HCT116 (cell line): ENCODE results near the gene MS4A15. TPM values are rescaled to one million over a fixed set of nuclear protein-coding genes. Genes with fewer than 3 reads are reported as not detected.

ENCODE experiments used
- ATAC-seq: fragments of 200-7000 bp; cut with Tn5 transposase; 2 replicates; pipeline ENCODE4 v1.9.1; 2020; ENCODE audit warnings: mild to moderate bottlenecking, moderate library complexity
- BruUV-seq: library from RNA; stranded (reverse); fragments of 400-500 nt; replicated peaks from 2 replicates; lab custom pipeline; 2021; lab: Mats Ljungman, UMichigan
- CTCF ChIA-PET: fragments of 300-600 bp; sonication (Branson Sonifier 250); formaldehyde crosslinking; loops from one replicate; lab custom pipeline; 2021; ENCODE audit warnings: antibody characterized with exemption; lab: Charles Lee
- POLR2A ChIA-PET: fragments of 300-600, 350-600 bp; sonication (Branson Sonifier 250); formaldehyde crosslinking; loops from one replicate; lab custom pipeline; 2021; ENCODE audit warnings: antibody characterized with exemption; lab: Charles Lee
- RAD21 ChIA-PET, 2 experiments: fragments of 300-600 bp; sonication (Branson Sonifier 250); formaldehyde crosslinking; loops; one replicate each; lab custom pipeline; 2023; ENCODE audit warnings: low total read pairs in 2 of 2; ENCODE audit not compliant: uncharacterized antibody in 2 of 2, unreplicated experiment in 2 of 2, low non-redundant PET in 1 of 2; lab: Charles Lee
- DNase-seq: peaks from one replicate; pipeline ENCODE4 v3.0.0-alpha.2; 2010; ENCODE audit warnings: low read depth, low spot score
- H2AFZ ChIP-seq: fragments of 200-600 bp; shearing (Covaris generic), sonication (generic); 2 replicates; pipeline ENCODE4 v1.6.1; 2017; ENCODE audit warnings: low read depth, mixed run types, mixed read lengths, antibody characterized with exemption, low read length; ENCODE audit not compliant: poor library complexity, severe bottlenecking
- H3K27ac ChIP-seq: 2 replicates; pipeline ENCODE4 v1.5.1; 2012; ENCODE audit warnings: low read depth, low read length
- H3K27me3 ChIP-seq: fragments of 200-600 bp; sonication (generic); 2 replicates; pipeline ENCODE4 v1.6.1; 2016; ENCODE audit warnings: mixed run types, low read length, mixed read lengths; ENCODE audit not compliant: insufficient read depth
- H3K36me3 ChIP-seq, 2 experiments: fragments of 200-500 bp in 1 of 2; fragments of 200-600 bp in 1 of 2; sonication (Bioruptor generic) in 1 of 2; sonication (generic) in 1 of 2; 2 replicates each; pipeline versions ENCODE4 v1.5.1 to v1.6.1; 2014 to 2016; ENCODE audit warnings: low read length in 2 of 2, inconsistent platforms in 1 of 2, mixed read lengths in 1 of 2, mixed run types in 1 of 2; ENCODE audit not compliant: insufficient read depth in 2 of 2, control insufficient read depth in 1 of 2
- H3K4me1 ChIP-seq, 2 experiments: fragments of 200-600 bp in 1 of 2; sonication (generic) in 1 of 2; 2 replicates each; pipeline versions ENCODE4 v1.5.1 to v1.6.1; 2012 to 2017; ENCODE audit warnings: low read length in 2 of 2, inconsistent platforms in 1 of 2, mild to moderate bottlenecking in 1 of 2, mixed read lengths in 1 of 2, mixed run types in 1 of 2, moderate library complexity in 1 of 2; ENCODE audit not compliant: insufficient read depth in 2 of 2, control insufficient read depth in 1 of 2
- H3K4me2 ChIP-seq: fragments of 200-600 bp; sonication (generic); 2 replicates; pipeline ENCODE4 v1.6.1; 2017; ENCODE audit warnings: mixed run types, low read length, mixed read lengths
- H3K4me3 ChIP-seq, 2 experiments: fragments of 200-600 bp in 1 of 2; sonication (generic) in 1 of 2; replicated peaks in 1 of 2; 2 replicates each; pipeline ENCODE4 v1.5.1; 2011 to 2016; ENCODE audit warnings: low read length in 2 of 2, control low read depth in 1 of 2, low read depth in 1 of 2, mild to moderate bottlenecking in 1 of 2, mixed read lengths in 1 of 2, mixed run types in 1 of 2
- H3K79me2 ChIP-seq: fragments of 200-600 bp; sonication (generic); 2 replicates; pipeline ENCODE4 v1.6.1; 2017; ENCODE audit warnings: mild to moderate bottlenecking, mixed run types, low read length, moderate library complexity, mixed read lengths; ENCODE audit not compliant: insufficient read depth
- H3K9ac ChIP-seq: fragments of 200-600 bp; sonication (generic); 2 replicates; pipeline ENCODE4 v1.6.1; 2016; ENCODE audit warnings: low read length, mixed read lengths
- H3K9me2 ChIP-seq: fragments of 200-600 bp; sonication (generic), shearing (Covaris generic); 2 replicates; pipeline ENCODE4 v1.6.1; 2017; ENCODE audit warnings: mixed run types, mild to moderate bottlenecking, moderate library complexity; ENCODE audit not compliant: insufficient read depth
- H3K9me3 ChIP-seq, 2 experiments: fragments of 200-500 bp in 1 of 2; fragments of 200-600 bp in 1 of 2; sonication (Bioruptor generic) in 1 of 2; sonication (generic) in 1 of 2; 2 replicates each; pipeline ENCODE4 v1.6.1; 2014 to 2017; ENCODE audit warnings: low read length in 2 of 2, mixed read lengths in 2 of 2, inconsistent platforms in 1 of 2, low read depth in 1 of 2, mild to moderate bottlenecking in 1 of 2, mixed run types in 1 of 2, moderate library complexity in 1 of 2; ENCODE audit not compliant: control insufficient read depth in 1 of 2, insufficient read depth in 1 of 2
- H4K20me1 ChIP-seq: fragments of 200-600 bp; sonication (generic), shearing (Covaris generic); 2 replicates; pipeline ENCODE4 v1.6.1; 2017; ENCODE audit warnings: mixed run types, mild to moderate bottlenecking, moderate library complexity; ENCODE audit not compliant: insufficient read depth
- CBX3 ChIP-seq: IDR thresholded peaks from 2 replicates; pipeline ENCODE4 v1.6.1; 2012; ENCODE audit warnings: low read depth
- EGR1 ChIP-seq: IDR thresholded peaks from 2 replicates; pipeline ENCODE4 v1.6.1; 2012; ENCODE audit warnings: low read depth
- ELF1 ChIP-seq: IDR thresholded peaks from 2 replicates; pipeline ENCODE4 v1.6.1; 2012; ENCODE audit warnings: low read depth, borderline replicate concordance
- EZH2 ChIP-seq: fragments of 200-600 bp; sonication (generic); IDR thresholded peaks from 2 replicates; pipeline ENCODE4 v1.6.1; 2017; ENCODE audit warnings: antibody characterized with exemption, mixed run types
- MAX ChIP-seq: IDR thresholded peaks from 2 replicates; pipeline ENCODE4 v1.6.1; 2012
- POLR2A ChIP-seq: IDR thresholded peaks from 2 replicates; pipeline ENCODE4 v1.7.0; 2011; ENCODE audit warnings: borderline replicate concordance; ENCODE audit not compliant: insufficient read depth, insufficient read length; ENCODE audit errors: extremely low read depth
- POLR2AphosphoS5 ChIP-seq: IDR thresholded peaks from 2 replicates; pipeline ENCODE4 v1.6.1; 2011; ENCODE audit warnings: mild to moderate bottlenecking, low read depth, low read length, moderate library complexity
- RAD21 ChIP-seq: IDR thresholded peaks from 2 replicates; pipeline ENCODE4 v1.6.1; 2012; ENCODE audit warnings: low read depth, mild to moderate bottlenecking
- SRF ChIP-seq: IDR thresholded peaks from 2 replicates; pipeline ENCODE4 v1.6.1; 2012; ENCODE audit warnings: low read depth
- ZFX ChIP-seq: fragments of 450-650 bp; IDR thresholded peaks from 2 replicates; pipeline ENCODE4 v1.6.1; 2017
- ZNF274 ChIP-seq: fragments of 200-500 bp; sonication (Bioruptor generic); IDR thresholded peaks from 2 replicates; pipeline ENCODE4 v1.6.1; 2014; ENCODE audit warnings: mild to moderate bottlenecking, low read depth, low read length, inconsistent platforms
- intact Hi-C: fragments of 100-400 bp; cut with micrococcal nuclease; formaldehyde crosslinking; loops from 2 replicates; pipeline ENCODE4 v1.10.0; 2022
- total RNA-seq: library from RNA; stranded (reverse); gene quantifications from one replicate; pipeline ENCODE4 v1.2.1, GENCODE V29; 2021; ENCODE audit not compliant: unreplicated experiment
- TF ChIP-seq, protein P1 (sequence below): IDR thresholded peaks from 2 replicates; pipeline ENCODE4 v1.6.1; 2011; ENCODE audit warnings: mild to moderate bottlenecking, low read length, moderate library complexity; ENCODE audit not compliant: insufficient replicate concordance; ENCODE audit errors: extremely low read depth
- TF ChIP-seq, protein P2 (sequence below), 3 experiments: fragments of 200-600 bp in 1 of 3; sonication (generic) in 1 of 3; IDR thresholded peaks in 2 of 3; conservative IDR thresholded peaks in 1 of 3; 2 replicates each; pipeline ENCODE4 v1.5.1; 2012 to 2017; ENCODE audit warnings: low read depth in 2 of 3, low read length in 2 of 3, antibody characterized with exemption in 1 of 3, borderline replicate concordance in 1 of 3, control low read depth in 1 of 3, mild to moderate bottlenecking in 1 of 3, mixed read lengths in 1 of 3, mixed run types in 1 of 3, moderate library complexity in 1 of 3; ENCODE audit not compliant: insufficient read depth in 1 of 3

MS4A15 gene
- total RNA-seq, 1 experiment from 2014 or later, result 1.5 TPM

GRCh38 chr11:60771879-60772525 is 15.3 kb downstream of the MS4A15 start:
- no peaks in the 10 kb centered on the region for H3K36me3 ChIP-seq
- no peaks in the 10 kb centered on the region for H3K9me3 ChIP-seq
- BruUV-seq, result no TSS peak
- RAD21 ChIA-PET, result no interaction called here
- H3K27me3 ChIP-seq, result no peaks in the 10 kb centered on the region
- no peak for TF ChIP-seq RAD21
- no peak for TF ChIP-seq EZH2
- TF ChIP-seq MAX, result no peak
- TF ChIP-seq EGR1, result no peak
- TF ChIP-seq, protein P1, sequence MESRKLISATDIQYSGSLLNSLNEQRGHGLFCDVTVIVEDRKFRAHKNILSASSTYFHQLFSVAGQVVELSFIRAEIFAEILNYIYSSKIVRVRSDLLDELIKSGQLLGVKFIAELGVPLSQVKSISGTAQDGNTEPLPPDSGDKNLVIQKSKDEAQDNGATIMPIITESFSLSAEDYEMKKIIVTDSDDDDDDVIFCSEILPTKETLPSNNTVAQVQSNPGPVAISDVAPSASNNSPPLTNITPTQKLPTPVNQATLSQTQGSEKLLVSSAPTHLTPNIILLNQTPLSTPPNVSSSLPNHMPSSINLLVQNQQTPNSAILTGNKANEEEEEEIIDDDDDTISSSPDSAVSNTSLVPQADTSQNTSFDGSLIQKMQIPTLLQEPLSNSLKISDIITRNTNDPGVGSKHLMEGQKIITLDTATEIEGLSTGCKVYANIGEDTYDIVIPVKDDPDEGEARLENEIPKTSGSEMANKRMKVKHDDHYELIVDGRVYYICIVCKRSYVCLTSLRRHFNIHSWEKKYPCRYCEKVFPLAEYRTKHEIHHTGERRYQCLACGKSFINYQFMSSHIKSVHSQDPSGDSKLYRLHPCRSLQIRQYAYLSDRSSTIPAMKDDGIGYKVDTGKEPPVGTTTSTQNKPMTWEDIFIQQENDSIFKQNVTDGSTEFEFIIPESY, result no peak
- no peak for TF ChIP-seq SRF
- TF ChIP-seq POLR2A, result no peak
- TF ChIP-seq POLR2AphosphoS5, result no peak
- no peak for TF ChIP-seq ZFX
- TF ChIP-seq ELF1, result no peak
- TF ChIP-seq, protein P2, sequence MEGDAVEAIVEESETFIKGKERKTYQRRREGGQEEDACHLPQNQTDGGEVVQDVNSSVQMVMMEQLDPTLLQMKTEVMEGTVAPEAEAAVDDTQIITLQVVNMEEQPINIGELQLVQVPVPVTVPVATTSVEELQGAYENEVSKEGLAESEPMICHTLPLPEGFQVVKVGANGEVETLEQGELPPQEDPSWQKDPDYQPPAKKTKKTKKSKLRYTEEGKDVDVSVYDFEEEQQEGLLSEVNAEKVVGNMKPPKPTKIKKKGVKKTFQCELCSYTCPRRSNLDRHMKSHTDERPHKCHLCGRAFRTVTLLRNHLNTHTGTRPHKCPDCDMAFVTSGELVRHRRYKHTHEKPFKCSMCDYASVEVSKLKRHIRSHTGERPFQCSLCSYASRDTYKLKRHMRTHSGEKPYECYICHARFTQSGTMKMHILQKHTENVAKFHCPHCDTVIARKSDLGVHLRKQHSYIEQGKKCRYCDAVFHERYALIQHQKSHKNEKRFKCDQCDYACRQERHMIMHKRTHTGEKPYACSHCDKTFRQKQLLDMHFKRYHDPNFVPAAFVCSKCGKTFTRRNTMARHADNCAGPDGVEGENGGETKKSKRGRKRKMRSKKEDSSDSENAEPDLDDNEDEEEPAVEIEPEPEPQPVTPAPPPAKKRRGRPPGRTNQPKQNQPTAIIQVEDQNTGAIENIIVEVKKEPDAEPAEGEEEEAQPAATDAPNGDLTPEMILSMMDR (IDR thresholded peaks at IDR 0.05 in 2 of 3, conservative IDR thresholded peaks at IDR 0.05 in 1 of 3; ENCODE audit: borderline replicate concordance in 1 of 3, insufficient read depth in 1 of 3, low read depth in 2 of 3, low read length in 2 of 3), result no peak
- TF ChIP-seq CBX3, result no peak
- no peak for TF ChIP-seq ZNF274
- POLR2A ChIA-PET, result no interaction called here
- no peak overlapping the region for H2AFZ ChIP-seq
- no peaks in the 10 kb centered on the region for H3K9me2 ChIP-seq
- H3K4me3 ChIP-seq, result no peak overlapping the region
- no peaks in the 10 kb centered on the region for H4K20me1 ChIP-seq
- H3K9ac ChIP-seq, result no peak overlapping the region
- CTCF ChIA-PET, result interaction anchor here (1.7 kb wide), 1 partner anchor 9 kb away, joined by 6 read pairs; no protein-coding TSS in a partner anchor
- H3K79me2 ChIP-seq, result no peaks in the 10 kb centered on the region
- no peak overlapping the region for H3K27ac ChIP-seq
- H3K4me1 ChIP-seq, result peaks cover 6 to 17% of the 10 kb centered on the region in 2 experiments; a peak in 3 of 4 replicates
- no peak overlapping the region for H3K4me2 ChIP-seq
- DNase-seq, result no peak
- no peak for ATAC-seq
- intact Hi-C loops, result loop anchor here (10.0 kb wide), 1 partner anchor 613 kb away; no protein-coding TSS in a partner anchor
